B cell (primary cell): Measurements from ENCODE around the gene SDK1.

Source experiments
- EZH2 ChIP-seq: IDR thresholded peaks from 2 replicates; pipeline ENCODE4 v1.6.1; 2012; ENCODE audit warnings: borderline replicate concordance, low read depth, mild to moderate bottlenecking, moderate library complexity, low read length; ENCODE audit not compliant: insufficient read depth, poor library complexity, severe bottlenecking
- TF ChIP-seq, protein P1 (sequence below): fragments of 200-600 bp; IDR thresholded peaks from one replicate; pipeline ENCODE4 v1.8.0; 2022; ENCODE audit warnings: antibody characterized with exemption, mild to moderate bottlenecking

DNA sequence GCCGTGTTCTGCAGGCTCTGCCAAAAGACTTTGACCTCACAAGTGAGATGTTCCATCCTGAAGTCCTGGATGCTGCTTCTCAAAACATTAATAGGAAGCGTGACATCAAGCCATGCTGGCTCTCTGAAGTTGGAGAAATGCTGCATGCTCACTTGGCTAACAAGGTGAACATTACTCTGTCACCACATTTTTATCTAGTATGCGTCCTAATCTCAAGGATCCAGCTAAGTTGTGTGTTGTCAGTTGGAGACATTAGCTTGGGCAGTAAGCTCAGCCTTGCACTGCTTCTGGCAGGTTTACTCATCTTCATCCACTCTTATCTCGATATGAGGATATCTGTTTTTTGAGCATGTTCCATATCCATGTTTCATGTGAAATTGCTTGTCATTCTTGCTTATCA, 165.2 kb downstream of the SDK1 start:
- TF ChIP-seq, protein P1, sequence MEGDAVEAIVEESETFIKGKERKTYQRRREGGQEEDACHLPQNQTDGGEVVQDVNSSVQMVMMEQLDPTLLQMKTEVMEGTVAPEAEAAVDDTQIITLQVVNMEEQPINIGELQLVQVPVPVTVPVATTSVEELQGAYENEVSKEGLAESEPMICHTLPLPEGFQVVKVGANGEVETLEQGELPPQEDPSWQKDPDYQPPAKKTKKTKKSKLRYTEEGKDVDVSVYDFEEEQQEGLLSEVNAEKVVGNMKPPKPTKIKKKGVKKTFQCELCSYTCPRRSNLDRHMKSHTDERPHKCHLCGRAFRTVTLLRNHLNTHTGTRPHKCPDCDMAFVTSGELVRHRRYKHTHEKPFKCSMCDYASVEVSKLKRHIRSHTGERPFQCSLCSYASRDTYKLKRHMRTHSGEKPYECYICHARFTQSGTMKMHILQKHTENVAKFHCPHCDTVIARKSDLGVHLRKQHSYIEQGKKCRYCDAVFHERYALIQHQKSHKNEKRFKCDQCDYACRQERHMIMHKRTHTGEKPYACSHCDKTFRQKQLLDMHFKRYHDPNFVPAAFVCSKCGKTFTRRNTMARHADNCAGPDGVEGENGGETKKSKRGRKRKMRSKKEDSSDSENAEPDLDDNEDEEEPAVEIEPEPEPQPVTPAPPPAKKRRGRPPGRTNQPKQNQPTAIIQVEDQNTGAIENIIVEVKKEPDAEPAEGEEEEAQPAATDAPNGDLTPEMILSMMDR = no peak
- no peak for TF ChIP-seq EZH2
